Fibroblast of skin of right biceps (primary cell): Measurements from ENCODE around the gene NKAIN2.

Experiments used
- DNase-seq: peaks from one replicate; pipeline ENCODE4 v3.0.0-alpha.2; 2013

Gene NKAIN2

GRCh38 chr6:124792386-124792785, 988.7 kb downstream of the NKAIN2 start:
- DNase-seq = no peak

GRCh38 chr6:124793398-124793797, 989.7 kb downstream of the NKAIN2 start:
- no peak for DNase-seq

GRCh38 chr6:124795643-124796463, 992.2 kb downstream of the NKAIN2 start:
- DNase-seq = peak; percentile 3

GRCh38 chr6:124796464-124796970, 992.9 kb downstream of the NKAIN2 start:
- no peak for DNase-seq

GRCh38 chr6:124797224-124797623, 993.6 kb downstream of the NKAIN2 start:
- DNase-seq = no peak

- no peak for DNase-seq
Observed at GRCh38 chr6:124798942-124799496, 995.4 kb downstream of the NKAIN2 start.

GRCh38 chr6:124799638-124800037, 996.0 kb downstream of the NKAIN2 start:
- DNase-seq = no peak

DNA sequence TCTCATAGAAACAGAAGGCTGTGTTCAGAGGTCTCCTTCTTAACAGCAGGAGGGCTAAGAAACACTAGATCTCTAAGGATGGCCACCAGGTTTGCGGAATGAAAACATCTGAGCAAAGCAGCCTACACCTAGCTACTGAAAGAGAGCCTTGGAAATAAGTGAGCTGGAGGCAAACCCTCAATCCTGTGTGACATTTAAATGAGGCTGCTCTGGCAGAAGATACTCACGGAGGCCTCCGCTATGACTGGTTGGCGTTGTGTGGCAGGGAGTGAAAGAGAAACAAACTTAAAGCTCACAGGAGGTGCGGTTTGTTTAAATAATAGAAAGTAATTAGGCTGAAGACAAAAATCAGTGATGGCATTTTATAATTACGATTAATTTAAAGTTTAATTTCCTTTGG, 996.6 kb downstream of the NKAIN2 start:
- no peak for DNase-seq

- no peak for DNase-seq
Observed at GRCh38 chr6:124812067-124812466, 1008.4 kb downstream of the NKAIN2 start.

- DNase-seq = no peak
Observed at GRCh38 chr6:124819346-124819745, 1015.7 kb downstream of the NKAIN2 start.

DNA sequence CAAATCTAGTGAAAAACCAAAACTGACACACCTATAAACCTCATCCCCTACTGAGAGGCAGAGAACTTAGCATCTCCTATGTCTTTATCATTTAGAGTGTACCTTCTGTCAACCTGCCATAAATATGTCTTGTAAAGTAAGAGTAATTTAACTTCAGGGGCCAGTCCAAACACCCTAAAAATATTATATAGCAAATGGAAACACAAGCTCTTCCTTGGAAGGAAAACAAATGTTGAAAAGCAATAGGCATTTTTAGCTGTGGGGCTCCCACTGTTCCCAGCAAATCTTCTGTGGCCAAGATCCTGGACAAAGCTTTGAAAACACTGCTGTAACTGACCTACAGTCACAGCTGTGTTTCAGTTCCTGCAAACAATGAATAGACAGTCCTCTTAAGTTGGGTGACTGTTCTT, 1018.5 kb downstream of the NKAIN2 start:
- no peak for DNase-seq

DNA sequence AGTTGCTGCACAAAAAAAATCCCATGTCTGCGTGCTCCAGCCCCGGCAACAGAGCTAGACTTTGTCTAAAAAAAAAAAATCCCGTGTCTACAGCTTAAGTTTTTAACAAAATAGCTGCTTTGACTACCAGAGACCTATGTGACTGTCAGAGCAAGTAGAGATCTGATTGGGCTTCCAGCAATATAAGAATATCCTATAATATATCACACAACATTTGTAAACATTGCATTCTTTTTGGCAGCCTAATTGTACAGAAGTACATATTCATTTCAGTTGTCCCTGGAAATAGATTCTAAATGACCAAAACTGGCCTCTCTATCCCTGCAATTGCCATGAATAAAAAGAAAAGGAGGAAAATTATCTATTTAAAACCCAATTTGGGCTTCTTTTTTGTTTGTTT, 1019.1 kb downstream of the NKAIN2 start:
- no peak for DNase-seq

GRCh38 chr6:124823240-124824111, 1019.8 kb downstream of the NKAIN2 start:
- DNase-seq = no peak

GRCh38 chr6:124825564-124825963, 1021.9 kb downstream of the NKAIN2 start:
- DNase-seq = no peak

GRCh38 chr6:124829822-124830221, 1026.2 kb downstream of the NKAIN2 start:
- DNase-seq = no peak

DNA sequence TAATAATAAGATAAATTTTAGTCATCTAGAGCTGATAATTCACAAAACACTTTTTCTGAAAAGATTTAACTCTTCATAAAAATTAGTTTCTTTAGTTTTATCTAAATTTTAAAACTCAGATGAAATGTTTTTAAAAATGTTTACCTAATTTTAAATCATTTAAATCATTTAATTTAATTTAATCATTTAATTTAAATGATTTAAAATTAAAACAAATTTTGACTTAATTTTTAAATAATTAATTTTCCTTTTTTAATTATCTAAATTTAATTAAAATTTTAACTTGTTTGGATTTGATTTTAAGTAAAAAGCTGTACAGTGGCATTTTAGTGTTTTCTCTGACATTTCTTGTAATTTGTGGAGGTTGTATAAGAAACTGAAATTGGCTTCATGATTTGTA, 1026.8 kb downstream of the NKAIN2 start:
- DNase-seq = no peak

- no peak for DNase-seq
Observed at GRCh38 chr6:124854338-124854922, 1050.8 kb downstream of the NKAIN2 start.

DNA sequence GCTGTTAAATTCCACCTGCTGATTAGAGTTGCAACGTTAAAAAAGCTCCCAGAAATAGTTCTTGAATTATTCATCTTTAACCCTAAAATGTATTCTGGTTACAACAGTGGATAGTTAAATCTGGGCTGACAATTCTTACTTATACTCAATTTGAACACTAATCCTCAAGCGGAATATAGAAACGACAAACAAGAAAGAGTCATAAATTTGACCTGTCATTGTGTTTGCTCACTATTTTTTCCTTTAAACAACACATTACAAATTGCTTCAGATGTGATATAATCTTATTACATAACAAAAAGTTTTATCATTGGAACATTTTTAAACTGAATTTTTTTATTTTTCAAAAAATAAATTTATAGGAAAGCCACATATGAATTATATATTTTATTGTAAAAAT, 1054.1 kb downstream of the NKAIN2 start:
- DNase-seq = no peak

DNA sequence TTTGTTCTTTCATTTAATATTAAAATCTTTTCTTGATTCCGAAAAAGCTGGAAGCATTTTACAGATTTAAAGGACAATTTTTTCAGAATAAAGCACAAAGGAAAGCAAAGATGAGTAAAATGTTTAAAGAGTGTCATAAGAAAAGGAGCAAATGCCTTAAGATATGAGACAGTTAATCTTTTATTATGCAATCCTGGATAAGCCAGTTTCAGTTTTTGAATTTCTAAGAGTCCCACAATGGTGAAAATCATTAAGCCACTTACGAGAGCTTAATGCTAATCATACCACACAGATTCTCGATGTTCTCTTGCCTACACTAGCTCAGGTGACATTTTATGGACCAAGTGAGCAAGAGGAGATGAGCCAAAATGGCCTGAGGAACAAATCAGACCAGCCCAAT, 1054.9 kb downstream of the NKAIN2 start:
- no peak for DNase-seq

DNA sequence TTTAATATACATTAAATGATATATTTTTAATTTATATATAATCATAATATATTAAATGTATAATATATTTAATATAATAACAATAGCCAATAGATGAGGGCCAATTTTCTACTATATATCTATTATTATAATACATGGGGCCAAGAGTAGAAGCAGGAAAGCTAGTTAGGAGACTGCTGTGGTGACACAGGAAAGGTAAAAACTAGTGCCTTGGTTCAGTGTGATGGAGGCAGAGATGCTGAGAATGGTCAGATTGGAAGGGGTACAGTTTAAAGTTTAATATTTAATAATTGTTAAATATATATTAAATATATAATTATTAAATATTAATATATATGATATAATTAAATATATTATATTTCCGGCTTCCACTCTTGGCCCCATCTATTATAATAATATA, 1055.7 kb downstream of the NKAIN2 start:
- no peak for DNase-seq

DNA sequence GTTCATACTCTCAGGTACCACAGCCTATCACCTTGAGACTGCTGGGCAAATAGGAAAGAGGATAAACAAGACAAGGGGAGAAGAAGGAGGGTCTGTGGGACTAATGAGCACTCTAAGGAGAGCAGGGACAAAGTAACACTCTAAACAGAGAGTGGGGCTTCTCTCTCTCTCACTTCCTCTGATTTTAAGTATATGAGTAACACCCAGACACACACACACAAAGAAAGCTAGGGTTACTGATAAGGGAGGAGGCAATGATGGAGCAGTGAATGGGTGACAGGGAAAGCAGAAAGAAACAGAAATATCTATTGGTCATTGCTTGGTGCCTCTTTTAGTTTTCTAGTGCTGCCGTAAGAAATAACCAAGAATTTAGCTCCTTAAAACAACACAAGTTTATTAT, 1062.4 kb downstream of the NKAIN2 start:
- DNase-seq = no peak

DNA sequence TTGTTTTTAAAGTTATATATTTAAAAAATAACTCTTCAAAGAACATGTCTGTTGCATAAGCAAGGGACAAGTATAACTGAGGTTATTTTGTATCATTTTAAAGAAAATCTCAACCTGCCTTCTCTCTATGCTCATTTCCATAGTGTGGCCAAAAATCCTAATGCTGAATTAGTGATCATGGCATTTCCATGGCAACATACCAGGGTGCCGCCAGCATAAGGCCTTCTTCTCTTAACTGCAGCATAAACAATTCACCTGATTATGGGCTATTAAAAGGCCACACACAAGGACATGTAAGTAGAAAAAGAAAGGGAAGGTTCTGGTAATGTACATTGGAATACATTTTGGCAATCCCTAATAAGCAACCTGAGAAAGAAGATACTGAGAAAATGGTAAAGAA, 1063.5 kb downstream of the NKAIN2 start:
- no peak for DNase-seq

- peak; percentile 50 for DNase-seq
Observed at GRCh38 chr6:124868481-124868880, 1064.8 kb downstream of the NKAIN2 start.
